Endothelial cell of umbilical vein (primary cell): Measurements from ENCODE around the gene HSF2BP. TPM values are rescaled to one million over a fixed set of nuclear protein-coding genes. Genes with fewer than 3 reads are reported as not detected.

ENCODE experiments used
- BruUV-seq: library from RNA; stranded (reverse); fragments of 400-500 nt; replicated peaks from 2 replicates; lab custom pipeline; 2021; lab: Mats Ljungman, UMichigan
- CTCF ChIA-PET: fragments of 300-600, 350-600 bp; sonication (Branson Sonifier 250); formaldehyde crosslinking; loops from one replicate; lab custom pipeline; 2021; ENCODE audit warnings: antibody characterized with exemption, inconsistent platforms; lab: Charles Lee
- POLR2A ChIA-PET: fragments of 300-600, 350-600 bp; sonication (Branson Sonifier 250); formaldehyde crosslinking; loops from one replicate; lab custom pipeline; 2021; ENCODE audit warnings: antibody characterized with exemption, inconsistent platforms; lab: Charles Lee
- DNase-seq: peaks from one replicate; pipeline ENCODE4 v3.0.0-alpha.2; 2011; ENCODE audit warnings: low read depth, low spot score
- FAIRE-seq: peaks from 2 replicates; lab custom pipeline; 2011; peaks lifted over from hg19 to GRCh38; lab: Jason Lieb, UNC
- H2AFZ ChIP-seq: 2 replicates; pipeline ENCODE4 v1.6.0; 2012; ENCODE audit warnings: low read depth, low read length, control low read depth, inconsistent platforms
- H3K27ac ChIP-seq: 2 replicates; pipeline ENCODE4 v1.5.1; 2011; ENCODE audit warnings: low read depth, mild to moderate bottlenecking, control low read depth, low read length, moderate library complexity; ENCODE audit not compliant: insufficient read depth
- H3K27me3 ChIP-seq, 2 experiments: 2 replicates each; pipeline versions ENCODE4 v1.6.0 to v1.6.1; 2011; ENCODE audit warnings: low read length in 2 of 2, mixed read lengths in 1 of 2; ENCODE audit not compliant: control insufficient read depth in 2 of 2, insufficient read depth in 2 of 2
- H3K36me3 ChIP-seq, 2 experiments: 2 replicates in 1 of 2; 3 replicates in 1 of 2; pipeline ENCODE4 v1.5.1; 2011; ENCODE audit warnings: low read length in 2 of 2, mild to moderate bottlenecking in 1 of 2, moderate library complexity in 1 of 2; ENCODE audit not compliant: control insufficient read depth in 2 of 2, insufficient read depth in 2 of 2; ENCODE audit errors: extremely low read depth in 1 of 2
- H3K4me1 ChIP-seq: 3 replicates; pipeline ENCODE4 v1.5.1; 2011; ENCODE audit warnings: mild to moderate bottlenecking, low read length; ENCODE audit not compliant: control insufficient read depth, insufficient read depth; ENCODE audit errors: extremely low read depth
- H3K4me2 ChIP-seq: 2 replicates; pipeline ENCODE4 v1.6.1; 2011; ENCODE audit warnings: low read length, control low read depth, mixed read lengths; ENCODE audit not compliant: insufficient read depth
- H3K4me3 ChIP-seq, 3 experiments: fragments of 200-600 bp in 1 of 3; sonication (generic), shearing (Covaris generic) in 1 of 3; replicated peaks in 1 of 3; 2 replicates each; pipeline ENCODE4 v1.5.1; 2011 to 2016; ENCODE audit warnings: control low read depth in 3 of 3, low read length in 3 of 3, mild to moderate bottlenecking in 2 of 3, inconsistent platforms in 1 of 3, low read depth in 1 of 3, moderate library complexity in 1 of 3; ENCODE audit not compliant: insufficient read depth in 1 of 3
- H3K79me2 ChIP-seq: 2 replicates; pipeline ENCODE4 v1.6.0; 2012; ENCODE audit warnings: low read length, inconsistent platforms; ENCODE audit not compliant: control insufficient read depth, insufficient read depth
- H3K9ac ChIP-seq: replicated peaks from 2 replicates; pipeline ENCODE3; 2011; ENCODE audit warnings: low read length, control low read depth; ENCODE audit not compliant: insufficient read depth; ENCODE audit errors: extremely low read depth
- H3K9me1 ChIP-seq: replicated peaks from 3 replicates; pipeline ENCODE4 v1.6.0; 2011; ENCODE audit warnings: mild to moderate bottlenecking, low read length; ENCODE audit not compliant: control insufficient read depth, insufficient read depth; ENCODE audit errors: extremely low read depth
- H3K9me3 ChIP-seq: replicated peaks from 2 replicates; pipeline ENCODE4 v1.5.1; 2012; ENCODE audit warnings: low read length, inconsistent platforms; ENCODE audit not compliant: control insufficient read depth, insufficient read depth
- H4K20me1 ChIP-seq: replicated peaks from 2 replicates; pipeline ENCODE3; 2011; ENCODE audit warnings: mild to moderate bottlenecking, low read length; ENCODE audit not compliant: control insufficient read depth, insufficient read depth; ENCODE audit errors: extremely low read depth
- CTCF ChIP-seq, 2 donors: IDR thresholded peaks; 1 replicate in 1 of 2; 2 replicates in 1 of 2; pipeline ENCODE4 v1.5.1; 2011; ENCODE audit warnings: low read length in 2 of 2, mild to moderate bottlenecking in 2 of 2, moderate library complexity in 2 of 2, control low read depth in 1 of 2, inconsistent platforms in 1 of 2, low read depth in 1 of 2; ENCODE audit not compliant: insufficient read depth in 1 of 2; ENCODE audit errors: extremely low read depth in 1 of 2
- EZH2 ChIP-seq: IDR thresholded peaks from 2 replicates; pipeline ENCODE4 v1.6.1; 2012; ENCODE audit warnings: borderline replicate concordance, low read depth, mild to moderate bottlenecking, moderate library complexity, low read length, inconsistent platforms; ENCODE audit not compliant: severe bottlenecking
- FOS ChIP-seq: IDR thresholded peaks from 2 replicates; pipeline ENCODE4 v1.6.1; 2011; ENCODE audit warnings: mild to moderate bottlenecking, low read length, moderate library complexity, borderline replicate concordance; ENCODE audit not compliant: insufficient read depth
- GATA2 ChIP-seq: IDR thresholded peaks from 2 replicates; pipeline ENCODE4 v1.7.0; 2011; ENCODE audit warnings: low read depth, mild to moderate bottlenecking, moderate library complexity, mixed read lengths, low read length; ENCODE audit not compliant: insufficient read length, insufficient read depth
- JUN ChIP-seq: IDR thresholded peaks from 2 replicates; pipeline ENCODE4 v1.6.1; 2011; ENCODE audit warnings: borderline replicate concordance, low read depth; ENCODE audit not compliant: insufficient read length, insufficient read depth
- MAX ChIP-seq: IDR thresholded peaks from 2 replicates; pipeline ENCODE4 v1.6.1; 2011; ENCODE audit not compliant: insufficient read depth, insufficient read length
- MYC ChIP-seq: IDR thresholded peaks from one replicate; pipeline ENCODE4 v1.6.1; 2011; ENCODE audit warnings: mild to moderate bottlenecking, low read depth, low read length
- POLR2A ChIP-seq: IDR thresholded peaks from 2 replicates; pipeline ENCODE4 v1.6.1; 2012; ENCODE audit warnings: low read depth, mild to moderate bottlenecking, control low read depth, low read length
- POLR2AphosphoS5 ChIP-seq: IDR thresholded peaks from 2 replicates; pipeline ENCODE4 v1.6.1; 2012; ENCODE audit warnings: low read depth, mild to moderate bottlenecking, control low read depth, low read length, moderate library complexity; ENCODE audit not compliant: insufficient read depth
- dilution Hi-C: fragments of 300-500 bp; cut with MboI; formaldehyde crosslinking; loops from one replicate; pipeline ENCODE4 v1.15.0; 2019; ENCODE audit warnings: low sequenced_read_pairs; ENCODE audit not compliant: extremely low pct_ligation_motif_present
- intact Hi-C: fragments of 100-400 bp; cut with micrococcal nuclease; formaldehyde crosslinking; loops from one replicate; pipeline ENCODE4 v1.10.0; 2022
- polyA plus RNA-seq, 4 experiments: library from polyadenylated mRNA; depleted of rRNA in 3 of 4; stranded (reverse) in 3 of 4; unstranded in 1 of 4; fragments of >200 nt; gene quantifications; 2 replicates each; pipeline versions ENCODE4 v1.2.1 to v1.2.3, GENCODE V29; 2011 to 2012; ENCODE audit warnings: missing spikeins in 1 of 4
- total RNA-seq: library from RNA; stranded (reverse); gene quantifications from 2 replicates; pipeline ENCODE4 v1.2.3, GENCODE V29; 2021

Gene HSF2BP
- total and polyA plus RNA-seq, 2 donors (not counting 3 experiments of a cell fraction or from before 2014, with no cell fraction given), result 0.41 to 0.55 TPM

- Histone ChIP-seq H2AFZ (no peak overlapping the region), H3K27ac (no peak overlapping the region), H4K20me1 (no peaks in the 10 kb centered on the region), H3K4me1 (peaks cover 21% of the 10 kb centered on the region), H3K79me2 (no peaks in the 10 kb centered on the region), H3K27me3 (no peaks in the 10 kb centered on the region), H3K36me3 (no peaks in the 10 kb centered on the region), H3K9me3 (no peaks in the 10 kb centered on the region), H3K4me2 (no peak overlapping the region), H3K9me1 (no peaks in the 10 kb centered on the region), H3K4me3 (no peak overlapping the region), H3K9ac (no peak overlapping the region)
- BruUV-seq, result no TSS peak
- dilution Hi-C loops, result no loop called here
- intact Hi-C loops, result no loop called here
- POLR2A ChIA-PET, result no interaction called here
- no peak for TF ChIP-seq GATA2
- no peak for TF ChIP-seq EZH2
- TF ChIP-seq MAX, result no peak
- no peak for TF ChIP-seq MYC
- no peak for TF ChIP-seq POLR2A
- no peak for TF ChIP-seq CTCF (IDR thresholded peaks at IDR 0.05; ENCODE audit: extremely low read depth in 1 of 2, insufficient read depth in 1 of 2, low read depth in 1 of 2, low read length in 2 of 2)
- no peak for TF ChIP-seq FOS
- no peak for TF ChIP-seq JUN
- no peak for TF ChIP-seq POLR2AphosphoS5
- CTCF ChIA-PET, result interaction anchor here (1.1 to 2.7 kb wide), 4 partner anchors 9 to 52 kb away, joined by 4 to 7 read pairs (median 6); no protein-coding TSS in a partner anchor
- no peak for DNase-seq
- FAIRE-seq, result no peak
Measured at GRCh38 chr21:43593078-43593477, 66.2 kb downstream of the HSF2BP start.
